Ovary (tissue), 3 donors: ENCODE measurements around the gene CPE.

Experiments used
- POLR2A ChIP-seq: fragments of 450-650 bp; IDR thresholded peaks from one replicate; pipeline ENCODE4 v1.6.1; 2017; ENCODE audit warnings: antibody characterized with exemption, mild to moderate bottlenecking, moderate library complexity
- TF ChIP-seq, protein P1 (sequence below), 3 donors: fragments of 450-650 bp in 2 of 3; fragments of 200-600 bp in 1 of 3; IDR thresholded peaks; one replicate each; pipeline versions ENCODE4 v1.5.1 to v1.8.0; 2016 to 2022; ENCODE audit warnings: antibody characterized with exemption in 3 of 3, mild to moderate bottlenecking in 1 of 3
- donor health status: DM: no; HTN: no; CAD: no.

GRCh38 chr4:165462009-165462408 is 83.2 kb downstream of the CPE start:
- TF ChIP-seq, protein P1, sequence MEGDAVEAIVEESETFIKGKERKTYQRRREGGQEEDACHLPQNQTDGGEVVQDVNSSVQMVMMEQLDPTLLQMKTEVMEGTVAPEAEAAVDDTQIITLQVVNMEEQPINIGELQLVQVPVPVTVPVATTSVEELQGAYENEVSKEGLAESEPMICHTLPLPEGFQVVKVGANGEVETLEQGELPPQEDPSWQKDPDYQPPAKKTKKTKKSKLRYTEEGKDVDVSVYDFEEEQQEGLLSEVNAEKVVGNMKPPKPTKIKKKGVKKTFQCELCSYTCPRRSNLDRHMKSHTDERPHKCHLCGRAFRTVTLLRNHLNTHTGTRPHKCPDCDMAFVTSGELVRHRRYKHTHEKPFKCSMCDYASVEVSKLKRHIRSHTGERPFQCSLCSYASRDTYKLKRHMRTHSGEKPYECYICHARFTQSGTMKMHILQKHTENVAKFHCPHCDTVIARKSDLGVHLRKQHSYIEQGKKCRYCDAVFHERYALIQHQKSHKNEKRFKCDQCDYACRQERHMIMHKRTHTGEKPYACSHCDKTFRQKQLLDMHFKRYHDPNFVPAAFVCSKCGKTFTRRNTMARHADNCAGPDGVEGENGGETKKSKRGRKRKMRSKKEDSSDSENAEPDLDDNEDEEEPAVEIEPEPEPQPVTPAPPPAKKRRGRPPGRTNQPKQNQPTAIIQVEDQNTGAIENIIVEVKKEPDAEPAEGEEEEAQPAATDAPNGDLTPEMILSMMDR (IDR thresholded peaks at IDR 0.05) = no peak
- no peak for TF ChIP-seq POLR2A
